ENCODE measurements around the gene CEACAM8.

DNA sequence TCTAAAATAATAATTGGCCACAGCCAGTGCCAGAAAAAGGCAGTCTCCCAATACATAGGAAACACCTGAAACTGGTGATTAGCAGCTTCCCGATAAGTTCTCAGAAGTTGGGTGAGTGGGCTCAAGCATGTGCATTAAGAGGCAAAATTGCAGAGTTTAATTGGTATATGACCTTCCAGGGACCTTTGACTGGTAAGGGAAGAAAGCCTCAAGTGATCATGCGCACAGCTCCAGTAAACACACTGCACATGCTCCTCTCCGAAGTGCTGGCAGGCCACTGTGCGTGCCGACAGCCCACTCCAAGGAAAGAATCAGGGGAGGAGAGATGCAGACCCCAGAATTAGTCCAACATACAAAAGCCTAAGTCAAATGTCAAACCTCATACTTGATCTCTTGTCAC, 18.9 kb upstream of the CEACAM8 start:
- TF ChIP-seq EZH2 (IDR thresholded peaks at IDR 0.05; ENCODE audit: borderline replicate concordance, low read length): no peak
- TF ChIP-seq, protein P1, sequence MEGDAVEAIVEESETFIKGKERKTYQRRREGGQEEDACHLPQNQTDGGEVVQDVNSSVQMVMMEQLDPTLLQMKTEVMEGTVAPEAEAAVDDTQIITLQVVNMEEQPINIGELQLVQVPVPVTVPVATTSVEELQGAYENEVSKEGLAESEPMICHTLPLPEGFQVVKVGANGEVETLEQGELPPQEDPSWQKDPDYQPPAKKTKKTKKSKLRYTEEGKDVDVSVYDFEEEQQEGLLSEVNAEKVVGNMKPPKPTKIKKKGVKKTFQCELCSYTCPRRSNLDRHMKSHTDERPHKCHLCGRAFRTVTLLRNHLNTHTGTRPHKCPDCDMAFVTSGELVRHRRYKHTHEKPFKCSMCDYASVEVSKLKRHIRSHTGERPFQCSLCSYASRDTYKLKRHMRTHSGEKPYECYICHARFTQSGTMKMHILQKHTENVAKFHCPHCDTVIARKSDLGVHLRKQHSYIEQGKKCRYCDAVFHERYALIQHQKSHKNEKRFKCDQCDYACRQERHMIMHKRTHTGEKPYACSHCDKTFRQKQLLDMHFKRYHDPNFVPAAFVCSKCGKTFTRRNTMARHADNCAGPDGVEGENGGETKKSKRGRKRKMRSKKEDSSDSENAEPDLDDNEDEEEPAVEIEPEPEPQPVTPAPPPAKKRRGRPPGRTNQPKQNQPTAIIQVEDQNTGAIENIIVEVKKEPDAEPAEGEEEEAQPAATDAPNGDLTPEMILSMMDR (IDR thresholded peaks at IDR 0.05; ENCODE audit: low read length): no peak
